OCI-LY7 (cell line): ENCODE results near the gene CDK2AP2.

Source experiments
- EZH2phosphoT487 ChIP-seq: fragments of 200-600 bp; sonication (generic); IDR thresholded peaks from 2 replicates; pipeline ENCODE4 v1.6.1; 2018; ENCODE audit warnings: low read depth, borderline replicate concordance, mild to moderate bottlenecking, mixed run types, antibody characterized with exemption, low read length, moderate library complexity, mixed read lengths
- TF ChIP-seq, protein P1 (sequence below): fragments of 200-600 bp; sonication (generic); conservative IDR thresholded peaks from 2 replicates; pipeline ENCODE4 v1.5.1; 2014; ENCODE audit warnings: mild to moderate bottlenecking, antibody characterized with exemption, low read length, moderate library complexity, mixed read lengths

- TF ChIP-seq, protein P1, sequence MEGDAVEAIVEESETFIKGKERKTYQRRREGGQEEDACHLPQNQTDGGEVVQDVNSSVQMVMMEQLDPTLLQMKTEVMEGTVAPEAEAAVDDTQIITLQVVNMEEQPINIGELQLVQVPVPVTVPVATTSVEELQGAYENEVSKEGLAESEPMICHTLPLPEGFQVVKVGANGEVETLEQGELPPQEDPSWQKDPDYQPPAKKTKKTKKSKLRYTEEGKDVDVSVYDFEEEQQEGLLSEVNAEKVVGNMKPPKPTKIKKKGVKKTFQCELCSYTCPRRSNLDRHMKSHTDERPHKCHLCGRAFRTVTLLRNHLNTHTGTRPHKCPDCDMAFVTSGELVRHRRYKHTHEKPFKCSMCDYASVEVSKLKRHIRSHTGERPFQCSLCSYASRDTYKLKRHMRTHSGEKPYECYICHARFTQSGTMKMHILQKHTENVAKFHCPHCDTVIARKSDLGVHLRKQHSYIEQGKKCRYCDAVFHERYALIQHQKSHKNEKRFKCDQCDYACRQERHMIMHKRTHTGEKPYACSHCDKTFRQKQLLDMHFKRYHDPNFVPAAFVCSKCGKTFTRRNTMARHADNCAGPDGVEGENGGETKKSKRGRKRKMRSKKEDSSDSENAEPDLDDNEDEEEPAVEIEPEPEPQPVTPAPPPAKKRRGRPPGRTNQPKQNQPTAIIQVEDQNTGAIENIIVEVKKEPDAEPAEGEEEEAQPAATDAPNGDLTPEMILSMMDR = no peak
- no peak for TF ChIP-seq EZH2phosphoT487
These were observed 13.4 kb downstream of the CDK2AP2 start for GRCh38 chr11:67494371-67495233.
